SW480 (cell line): Measurements from ENCODE around the gene ADO.
"Not testable (repeated sequence)": the region's sequence is repeated elsewhere in the genome, so short reads cannot be mapped to it uniquely, and the experiment has no call there.

Source experiments
- DNase-seq: peaks from one replicate; pipeline ENCODE4 v3.0.0-alpha.2; 2016; ENCODE audit warnings: low spot score

The ADO gene

DNA sequence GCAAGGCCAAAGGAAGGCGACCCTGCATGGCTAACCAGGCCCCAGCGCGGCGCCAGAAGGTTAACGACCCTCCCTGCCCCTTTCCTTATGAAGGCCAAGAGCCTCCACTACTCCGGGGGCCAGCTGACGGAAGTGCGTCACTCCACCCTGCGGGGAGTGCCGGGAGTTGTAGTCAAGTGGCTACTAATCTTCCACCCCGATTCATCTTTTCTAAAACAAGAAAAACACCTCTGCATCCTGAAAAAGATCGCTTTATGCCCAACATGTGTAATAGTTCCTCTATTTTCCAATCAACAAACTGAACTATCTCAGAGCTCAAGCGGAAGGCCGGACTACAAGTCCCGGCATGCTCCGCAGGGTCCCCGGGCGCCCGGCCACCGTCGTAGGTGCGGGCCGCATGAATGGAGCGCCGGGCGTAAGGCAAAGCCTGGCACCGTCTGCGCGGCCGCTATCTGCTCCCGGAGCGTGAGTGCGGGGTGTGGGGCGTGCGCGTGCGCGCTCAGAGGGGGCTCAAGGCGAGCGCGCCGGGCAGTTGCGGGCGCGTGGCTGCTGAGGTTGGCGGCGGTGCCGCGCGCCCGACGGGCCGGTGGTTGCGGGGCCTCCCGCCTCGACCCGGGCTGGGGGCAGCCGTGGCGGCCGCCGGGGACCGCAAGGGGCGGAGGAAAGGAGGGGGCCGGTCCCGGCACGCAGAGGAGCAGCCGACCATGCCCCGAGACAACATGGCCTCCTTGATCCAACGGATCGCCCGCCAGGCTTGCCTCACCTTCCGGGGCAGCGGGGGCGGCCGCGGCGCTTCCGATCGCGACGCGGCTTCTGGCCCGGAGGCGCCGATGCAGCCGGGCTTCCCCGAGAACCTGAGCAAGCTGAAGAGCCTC, at the start of gene ADO:
Gene ADO (plus strand): TSS at position 365 of the 875 bp plus-strand sequence. CDS start 340 bp downstream, at position 705.
- peak; percentile 83 for DNase-seq

DNA sequence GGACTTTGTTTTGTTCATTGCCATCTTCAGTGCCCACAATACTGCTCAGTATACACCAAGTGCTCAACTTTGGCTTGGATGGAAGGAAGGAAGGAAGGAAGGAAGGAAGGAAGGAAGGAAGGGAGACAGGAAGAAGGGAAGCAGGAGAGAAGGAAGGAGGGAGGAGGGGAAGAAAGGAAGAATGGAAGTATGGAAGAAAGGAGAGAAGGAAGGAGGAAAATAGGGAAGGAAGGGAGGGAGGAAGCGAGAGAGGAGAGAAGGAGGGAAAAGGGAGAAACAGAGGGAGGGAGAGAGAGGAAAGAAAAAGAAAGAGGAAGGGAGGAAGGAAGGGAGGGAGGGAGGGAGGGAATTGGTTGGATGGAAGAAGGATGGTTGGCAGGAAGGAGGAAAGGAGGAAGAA, 49.6 kb upstream of the ADO start:
- DNase-seq = no peak

DNA sequence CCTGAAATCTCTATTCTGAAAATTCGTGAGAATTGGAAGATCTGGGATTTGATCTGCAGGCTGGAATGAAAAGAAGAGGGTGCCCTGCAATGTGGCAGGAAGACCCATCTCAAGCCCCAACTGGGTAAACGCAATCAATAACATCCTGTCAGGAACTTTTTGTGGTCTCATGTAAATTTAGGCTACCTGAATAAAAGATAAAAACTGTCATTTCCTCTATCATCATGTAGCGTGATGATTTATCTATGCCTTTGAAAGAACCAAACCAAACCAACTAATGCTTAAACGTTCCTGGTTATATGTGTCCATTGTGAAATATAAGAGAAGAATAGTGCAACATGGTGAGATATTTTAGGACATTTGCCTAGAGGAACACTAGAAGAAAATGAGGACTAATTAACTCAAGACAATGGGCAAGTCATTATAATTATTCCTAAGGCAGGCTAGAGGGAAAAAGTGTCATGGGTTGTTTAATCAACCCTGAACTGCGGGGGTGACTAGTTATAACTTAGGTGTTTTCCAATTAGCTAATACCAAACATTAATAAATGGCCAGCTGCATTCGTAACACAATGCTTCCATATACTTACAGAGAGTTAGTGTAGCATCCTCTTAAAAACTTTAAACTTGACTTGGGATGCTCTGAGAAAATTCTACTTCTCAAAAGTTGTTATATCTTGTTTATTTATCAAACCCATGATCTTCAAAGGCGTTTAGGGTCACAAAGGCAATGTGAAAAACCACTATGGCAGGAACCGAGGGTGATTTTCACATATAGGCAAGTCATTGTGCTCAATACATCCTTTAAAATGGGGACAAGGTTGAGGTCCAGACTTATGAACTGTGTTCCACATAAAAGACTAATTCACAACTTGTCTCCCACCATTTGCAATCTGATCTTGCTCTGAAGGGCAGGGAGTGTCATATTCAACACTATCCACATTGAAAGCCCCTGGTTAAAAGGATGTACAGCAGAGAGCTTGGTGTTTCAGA, 48.6 kb upstream of the ADO start:
- no peak for DNase-seq

DNA sequence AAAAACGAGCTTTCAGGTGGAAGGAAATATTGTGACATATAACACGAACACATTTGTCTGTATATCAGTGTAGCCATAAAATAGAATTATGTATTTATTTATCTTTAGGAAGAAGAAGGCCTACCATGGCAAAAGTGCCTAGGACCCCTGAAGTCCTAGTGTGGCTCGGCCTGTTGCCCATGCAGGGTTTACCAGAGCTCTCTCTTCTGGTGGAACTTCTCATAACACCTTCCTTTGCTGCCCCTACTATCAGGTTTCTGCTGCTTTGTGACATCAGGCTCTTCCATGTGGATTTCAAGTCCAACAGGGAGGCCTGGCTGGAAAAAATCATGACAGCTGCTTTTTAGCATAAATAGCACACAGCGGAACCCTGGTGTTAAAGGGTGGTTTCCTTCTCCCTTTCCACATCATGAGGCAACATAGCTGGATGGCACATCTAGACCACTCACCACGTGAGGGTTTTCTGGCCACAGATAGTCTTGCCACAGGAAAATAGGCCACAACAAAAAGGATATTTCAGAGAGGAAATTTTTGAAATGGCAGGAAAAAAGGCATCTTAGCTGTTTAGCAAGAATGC, 44.8 kb upstream of the ADO start:
- DNase-seq = no peak

DNA sequence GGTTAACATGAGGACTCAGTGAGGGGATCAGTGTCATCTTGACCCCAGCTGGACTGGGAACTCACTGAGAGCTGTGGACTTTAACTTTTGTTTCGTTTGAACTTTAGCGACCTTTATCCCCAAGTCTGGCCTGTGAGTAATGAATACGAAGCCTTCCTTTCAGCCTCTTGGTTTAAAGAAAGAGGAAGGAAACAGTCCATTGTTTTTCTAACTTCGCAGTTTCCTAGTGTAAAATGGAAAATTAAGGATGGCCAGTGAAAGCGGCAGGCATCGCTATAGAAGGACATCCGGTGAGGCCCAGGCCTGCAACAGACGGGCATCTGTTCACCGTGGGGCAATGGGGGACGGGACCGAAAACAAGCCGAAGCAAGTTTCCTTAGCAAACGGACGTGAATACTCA, 44.1 kb upstream of the ADO start:
- DNase-seq = no peak

DNA sequence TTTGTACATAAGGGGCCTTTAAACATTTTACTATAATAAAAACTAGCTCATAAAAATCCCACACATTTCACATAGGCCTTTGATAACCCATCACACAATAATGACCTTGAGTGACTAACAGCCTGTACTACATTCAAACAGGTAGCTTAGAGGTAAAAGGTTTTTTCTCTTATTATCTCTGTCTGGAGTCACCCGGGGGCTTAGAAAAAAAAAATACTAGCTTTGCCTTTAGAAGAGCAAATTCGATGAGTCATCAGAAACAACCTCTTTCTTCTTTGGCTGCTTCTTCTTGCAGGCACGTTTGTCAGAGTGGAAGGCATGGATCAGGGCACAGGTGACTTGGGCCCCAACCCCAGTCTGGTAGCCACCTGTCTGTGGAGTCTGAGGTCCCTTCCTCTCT, 43.4 kb upstream of the ADO start:
- peak; percentile 45 for DNase-seq

DNA sequence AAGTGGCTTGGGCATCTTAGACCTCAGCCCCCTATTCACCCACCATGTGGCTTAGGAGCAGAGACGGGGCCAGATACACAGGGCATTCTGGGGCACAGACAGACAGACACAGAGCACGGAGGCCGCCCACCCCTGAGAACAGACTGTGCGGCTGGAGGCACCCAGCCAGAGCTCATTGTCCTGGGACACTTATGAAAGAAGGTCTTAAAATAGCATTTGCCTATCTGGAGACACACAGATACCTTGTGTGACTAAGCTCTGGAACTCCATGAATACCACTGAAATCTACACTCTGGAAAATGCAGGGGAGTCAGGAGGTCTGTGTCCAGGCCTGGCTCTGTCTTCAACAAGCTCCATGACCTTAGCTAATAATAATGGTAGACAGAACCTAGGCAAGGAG, 41.4 kb upstream of the ADO start:
- DNase-seq = no peak

DNA sequence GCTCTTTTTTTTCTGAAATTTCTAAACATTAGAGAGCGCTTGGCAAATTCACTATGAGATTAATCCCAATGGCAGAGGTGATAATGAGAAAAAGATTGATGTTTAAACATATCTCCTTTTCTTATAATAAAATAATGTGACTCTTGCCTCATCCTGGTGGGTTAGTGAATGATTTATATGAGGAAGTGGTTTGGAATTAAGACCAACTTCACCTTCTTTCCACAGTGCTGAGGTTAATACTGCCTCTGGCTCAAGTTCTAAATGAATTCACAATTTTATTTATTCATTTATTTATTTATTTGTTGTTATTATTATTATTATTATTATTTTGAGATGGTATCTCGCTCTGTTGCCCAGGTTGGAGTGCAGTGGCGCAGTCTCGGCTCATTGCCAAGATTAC, 40.5 kb upstream of the ADO start:
- no peak for DNase-seq

DNA sequence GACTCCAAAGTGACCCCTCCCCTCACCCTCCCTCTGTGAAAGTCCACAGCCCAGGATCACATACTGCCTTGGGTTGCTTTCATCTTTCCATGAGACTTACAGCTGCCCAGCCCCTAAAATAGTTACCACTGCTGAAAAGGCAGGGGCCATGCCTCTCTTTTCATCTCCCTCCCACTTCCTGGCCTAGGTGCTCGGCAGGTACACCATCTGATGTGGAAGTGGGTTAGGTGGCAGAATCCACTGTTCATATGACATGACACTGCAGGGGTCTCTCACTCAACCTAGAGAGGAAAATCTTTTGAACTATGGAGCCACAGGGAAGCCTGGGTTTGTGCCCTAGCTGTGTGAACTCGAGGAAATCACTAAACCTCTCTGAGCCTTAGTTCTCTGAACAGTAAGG, 38.8 kb upstream of the ADO start:
- no peak for DNase-seq

DNA sequence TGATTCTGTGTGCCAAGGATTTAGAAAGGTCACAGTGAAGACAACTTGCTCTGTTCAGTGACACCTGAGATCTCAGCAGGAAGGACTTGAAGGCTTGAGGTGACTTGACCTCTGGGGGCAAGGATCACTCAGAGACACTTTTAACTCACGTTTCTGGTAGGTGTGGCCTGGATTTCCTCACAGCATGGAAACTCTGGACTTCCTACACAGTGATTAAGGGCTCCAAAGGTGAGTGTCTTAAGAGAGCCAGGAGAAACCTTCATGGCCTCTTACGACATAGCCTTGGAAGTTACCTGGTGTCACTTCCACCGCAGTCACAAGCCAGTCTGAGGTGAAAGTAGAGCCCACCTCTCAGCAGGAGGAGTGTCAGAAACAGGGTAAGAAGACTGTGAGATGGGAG, 38.1 kb upstream of the ADO start:
- DNase-seq = no peak

DNA sequence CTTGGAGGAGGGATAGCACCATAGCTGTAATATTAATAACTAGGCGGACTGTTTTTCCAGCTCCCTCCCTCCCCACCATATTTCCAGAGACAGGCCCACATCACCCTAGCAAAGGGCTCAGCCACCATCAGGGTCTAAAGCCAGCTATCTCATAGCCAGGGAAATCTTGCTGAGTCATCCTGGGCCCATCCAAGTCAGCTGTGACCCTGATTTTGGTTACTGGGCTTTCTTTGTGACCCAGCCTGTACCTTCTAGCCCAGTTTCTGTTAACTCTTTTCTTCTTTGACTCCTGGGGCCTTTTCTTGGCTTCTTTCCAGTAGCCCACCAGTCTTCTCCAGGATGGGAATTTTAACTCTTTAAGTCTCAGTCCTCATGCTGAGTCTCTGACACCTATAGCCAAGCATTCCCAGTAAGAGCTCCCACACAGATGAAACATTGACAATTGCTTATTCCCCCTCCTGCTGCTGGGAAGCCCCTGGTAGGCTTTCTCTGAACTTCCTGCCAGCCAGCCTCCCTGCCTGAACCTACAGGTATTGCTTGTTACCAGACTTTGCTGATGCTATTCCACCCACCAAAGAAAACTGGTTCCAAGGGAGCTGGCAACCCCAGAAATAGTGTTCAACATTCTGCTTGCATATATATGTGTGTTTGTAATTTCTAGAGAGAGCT, 34.8 kb upstream of the ADO start:
- DNase-seq = no peak

DNA sequence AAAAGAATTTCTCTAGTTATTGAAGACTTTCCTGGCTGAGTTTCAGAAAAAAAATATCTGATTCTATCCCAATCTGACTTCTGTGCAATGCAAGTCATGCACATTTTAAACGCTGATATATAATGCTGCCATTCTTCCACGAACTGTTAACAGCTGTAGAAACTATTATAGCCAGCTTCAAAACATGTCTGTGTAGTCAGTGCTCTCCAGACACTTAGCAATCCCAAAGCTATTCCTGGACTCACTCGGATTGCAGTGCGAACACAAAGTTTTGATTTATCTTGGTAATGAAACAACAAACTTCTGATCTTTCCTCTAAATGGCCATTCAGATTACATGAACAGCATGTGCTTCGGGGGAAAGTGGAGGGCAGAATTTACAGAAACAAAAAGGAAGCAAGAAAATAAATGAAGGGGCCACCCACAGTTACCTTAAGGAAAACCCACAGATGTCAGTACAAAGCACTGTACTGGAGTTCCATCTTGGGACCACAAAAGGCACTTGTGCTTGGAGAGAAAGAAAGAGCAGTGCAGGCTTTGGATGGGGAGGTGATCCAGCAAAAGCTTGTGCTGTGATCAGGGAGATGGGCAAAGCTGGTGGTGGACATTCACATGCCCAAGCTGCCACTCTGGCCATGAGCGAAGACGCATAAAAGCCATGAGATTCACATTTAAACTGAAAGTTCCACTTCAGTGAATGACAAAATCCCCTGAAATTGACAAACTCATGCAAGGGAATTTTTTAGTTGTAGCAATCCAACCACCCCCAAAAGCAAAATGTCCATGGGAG, 32.1 kb upstream of the ADO start:
- no peak for DNase-seq

DNA sequence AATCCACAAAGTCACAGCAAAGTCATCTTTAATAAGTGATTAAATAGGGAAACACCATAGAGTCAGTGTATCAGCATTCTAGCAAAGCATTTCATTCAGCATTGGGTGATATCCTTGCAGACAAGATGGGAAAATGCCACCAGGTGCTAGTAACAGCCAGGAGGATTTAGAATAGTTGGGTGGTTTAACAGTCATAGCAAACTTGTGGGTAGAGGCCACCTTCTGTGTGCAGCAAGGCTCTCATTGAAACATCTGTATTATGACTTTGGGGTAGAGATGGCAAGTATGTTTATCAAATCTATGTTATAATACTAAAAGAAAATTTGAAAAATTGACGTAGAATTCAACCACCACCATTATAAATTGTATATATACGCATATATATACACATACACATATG, 26.4 kb upstream of the ADO start:
- no peak for DNase-seq

DNA sequence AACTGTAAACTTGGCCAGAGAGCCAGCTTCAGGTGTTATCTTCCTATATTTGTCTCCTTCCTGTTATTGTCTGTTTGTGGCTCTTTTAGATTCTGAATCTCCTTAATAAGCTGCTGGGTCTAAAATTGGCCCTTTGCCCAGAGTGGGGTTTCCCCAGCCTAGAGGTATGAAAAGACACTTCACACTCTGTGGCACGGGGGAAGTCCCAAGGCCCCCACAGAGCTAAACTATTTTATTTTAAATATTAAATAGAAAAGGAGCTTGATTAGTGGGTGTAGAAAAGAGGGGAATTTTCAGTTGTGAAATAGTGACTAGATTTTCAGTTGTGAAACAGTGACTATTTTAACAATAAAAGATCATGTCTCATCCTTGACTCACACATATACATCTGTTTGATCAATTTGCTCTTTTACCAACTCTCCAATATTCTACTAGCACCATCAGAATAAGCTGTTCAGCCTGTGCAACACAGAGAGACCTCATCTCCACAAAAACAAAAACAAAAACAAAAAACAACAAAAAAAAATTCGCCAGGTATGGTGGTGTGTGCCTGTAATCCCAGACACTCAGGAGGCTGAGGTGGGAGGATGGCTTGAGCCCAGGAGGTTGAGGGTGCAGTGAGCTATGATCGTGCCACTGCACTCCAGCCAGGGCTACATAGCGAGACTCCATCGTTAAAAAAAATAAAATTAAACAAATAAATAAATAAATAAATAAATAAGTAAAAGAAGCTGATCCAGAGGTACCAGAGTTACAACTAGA, 24.9 kb upstream of the ADO start:
- DNase-seq = no peak

DNA sequence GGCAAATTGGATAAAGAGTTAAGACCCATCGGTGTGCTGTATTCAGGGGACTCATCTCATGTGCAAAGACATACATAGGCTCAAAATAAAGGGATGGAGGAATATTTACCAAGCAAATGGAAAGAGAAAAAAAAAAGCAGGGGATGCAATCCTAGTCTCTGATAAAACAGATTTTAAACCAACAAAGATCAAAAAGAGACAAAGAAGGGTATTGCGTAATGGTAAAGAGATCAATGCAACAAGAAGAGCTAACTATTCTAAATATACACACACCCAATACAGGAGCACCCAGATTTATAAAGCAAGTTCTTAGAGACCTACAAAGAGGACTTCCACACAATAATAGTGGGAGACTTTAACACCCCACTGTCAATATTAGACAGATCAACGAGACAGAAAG, 20.0 kb upstream of the ADO start:
- DNase-seq = not testable (repeated sequence)

DNA sequence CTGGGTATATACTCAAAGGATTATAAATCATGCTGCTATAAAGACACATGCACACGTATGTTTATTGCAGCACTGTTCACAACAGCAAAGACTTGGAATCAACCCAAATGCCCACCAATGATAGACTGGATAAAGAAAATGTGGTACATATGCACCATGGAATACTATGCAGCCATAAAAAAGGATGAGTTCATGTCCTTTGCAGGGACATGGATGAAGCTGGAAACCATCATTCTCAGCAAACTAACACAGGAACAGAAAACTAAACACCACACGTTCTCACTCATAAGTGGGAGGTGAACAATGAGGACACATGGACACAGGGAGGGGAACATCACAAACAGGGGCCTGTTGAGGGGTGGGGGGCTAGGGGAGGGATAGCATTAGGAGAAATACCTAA, 16.2 kb upstream of the ADO start:
- not testable (repeated sequence) for DNase-seq

DNA sequence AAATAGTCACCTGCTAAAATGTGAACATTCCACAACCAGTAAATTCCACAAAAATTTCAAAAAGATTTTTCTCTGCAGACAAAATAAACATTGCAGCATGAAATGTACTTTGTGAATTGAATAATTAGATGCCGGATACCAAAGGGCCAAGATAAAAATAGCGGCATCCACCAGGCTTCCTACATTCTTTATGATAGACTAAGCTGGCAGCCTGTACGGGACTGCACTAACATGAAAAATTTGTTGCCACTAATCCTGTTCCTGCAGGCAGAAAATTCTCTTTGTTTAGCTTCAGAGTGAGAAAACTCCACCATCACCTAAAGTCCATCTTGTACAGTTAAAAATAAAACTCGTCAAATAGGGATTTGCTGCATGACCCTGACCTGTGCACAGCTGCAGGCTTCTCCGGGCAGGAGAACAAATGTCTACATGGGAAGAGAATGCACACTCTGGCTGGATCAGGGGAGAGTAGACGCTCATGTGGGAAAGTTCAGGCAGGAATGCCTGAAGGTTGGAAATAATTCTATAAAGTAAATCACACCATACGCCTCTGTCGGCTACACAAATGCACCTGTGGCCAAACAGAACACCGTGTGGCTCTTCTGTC, 15.6 kb upstream of the ADO start:
- no peak for DNase-seq

DNA sequence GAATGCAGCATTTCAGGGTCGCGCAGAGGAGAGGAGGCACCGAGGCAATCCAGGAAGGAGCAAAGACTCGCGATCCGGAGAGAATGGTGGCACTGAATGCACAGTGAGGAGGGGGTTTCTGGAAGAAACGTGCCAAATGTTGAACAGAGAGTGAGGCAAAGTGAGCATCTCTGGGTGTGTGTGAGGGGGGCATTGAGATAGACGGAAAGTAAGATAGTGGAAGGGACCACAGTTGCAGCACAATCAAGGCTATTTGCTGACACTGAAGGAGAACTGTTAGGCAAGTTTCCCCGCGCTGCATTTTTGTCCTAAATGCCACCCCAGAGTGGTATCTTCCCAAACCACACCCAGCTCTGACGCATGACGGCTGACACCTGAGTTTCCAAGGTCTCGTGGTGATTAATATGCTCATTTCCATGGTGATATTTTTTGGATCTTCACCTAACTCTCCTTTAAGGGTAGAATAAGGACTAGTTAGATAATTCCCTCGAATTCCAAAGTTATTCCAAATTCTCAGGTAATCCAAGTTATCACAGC, 14.4 kb upstream of the ADO start:
- no peak for DNase-seq

DNA sequence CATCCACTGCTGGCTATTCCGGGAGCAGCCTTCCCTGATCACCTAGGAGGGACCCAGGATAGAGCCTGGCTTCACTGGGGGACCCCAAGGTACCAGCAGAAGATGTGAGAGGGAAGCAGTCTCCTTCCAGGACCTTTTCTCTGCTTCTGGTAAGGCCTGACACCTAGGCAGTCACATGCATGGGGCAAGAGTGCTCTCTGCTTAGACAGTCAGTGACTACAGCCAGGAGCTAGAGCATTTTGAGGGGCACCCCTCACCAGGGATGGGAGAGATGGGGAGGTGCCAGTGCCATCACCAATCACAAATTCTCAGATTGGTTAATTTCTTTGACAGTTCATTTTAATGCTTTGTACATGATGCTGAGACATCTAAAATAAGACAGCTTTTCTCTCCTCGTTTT, 13.9 kb upstream of the ADO start:
- no peak for DNase-seq

DNA sequence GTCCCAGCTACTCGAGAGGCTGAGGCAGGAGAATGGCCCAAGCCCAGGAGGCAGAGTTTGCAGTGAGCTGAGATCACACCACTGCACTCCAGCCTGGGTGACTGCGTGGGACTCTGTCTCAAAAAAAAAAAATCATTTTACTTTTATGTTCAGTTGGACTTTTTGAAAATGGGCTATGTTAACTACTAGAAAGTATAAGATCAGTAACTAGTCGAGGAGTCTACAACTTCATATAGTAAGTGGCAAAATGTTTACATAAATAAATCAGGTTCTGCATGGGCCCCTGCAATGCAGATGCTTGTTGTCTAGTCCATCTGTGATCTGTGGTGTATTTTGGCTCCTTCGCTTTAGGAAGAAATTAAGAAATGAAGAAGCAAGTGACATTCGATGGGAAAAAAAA, 12.3 kb upstream of the ADO start:
- no peak for DNase-seq
